HepG2 (cell line): Measurements from ENCODE around the gene TNXB. TPM values are rescaled to one million over a fixed set of nuclear protein-coding genes. Genes with fewer than 3 reads are reported as not detected.

Source experiments
- ATAC-seq: fragments of 200-7000 bp; cut with Tn5 transposase; 3 replicates; pipeline ENCODE4 v1.9.1; 2020; ENCODE audit warnings: mild to moderate bottlenecking, moderate library complexity
- BruUV-seq: library from RNA; stranded (reverse); fragments of 400-500 nt; replicated peaks from 2 replicates; lab custom pipeline; 2021; lab: Mats Ljungman, UMichigan
- CTCF ChIA-PET: fragments of 300-600 bp; formaldehyde crosslinking; extraction: SDS; loops from one replicate; lab custom pipeline; 2021; ENCODE audit warnings: low total read pairs, inconsistent platforms, low intra/inter-chr PET ratio; lab: Yijun Ruan, JAX
- POLR2A ChIA-PET: fragments of 350-600 bp; sonication (Branson Sonifier 250); formaldehyde crosslinking; loops from one replicate; lab custom pipeline; 2020; ENCODE audit warnings: antibody characterized with exemption, inconsistent platforms; lab: Yijun Ruan, JAX
- DNase-seq: peaks from one replicate; pipeline ENCODE4 v3.0.0-alpha.2; 2015; ENCODE audit warnings: low spot score
- FAIRE-seq: peaks from 3 replicates; lab custom pipeline; 2011; peaks lifted over from hg19 to GRCh38; lab: Jason Lieb, UNC
- H2AFZ ChIP-seq: one replicate; pipeline ENCODE4 v1.6.1; 2011; ENCODE audit warnings: low read length, inconsistent platforms
- H3K27ac ChIP-seq: fragments of 300-600 bp; 3 replicates; pipeline ENCODE4 v1.8.0; 2011; ENCODE audit warnings: mixed run types, mild to moderate bottlenecking, mixed read lengths, low read length, inconsistent platforms; ENCODE audit not compliant: insufficient read depth; ENCODE audit errors: extremely low read length
- H3K27me3 ChIP-seq, 2 experiments: fragments of 200-600 bp in 1 of 2; 2 replicates in 1 of 2; 3 replicates in 1 of 2; pipeline versions ENCODE4 v1.6.0 to v1.8.0; 2011; ENCODE audit warnings: low read length in 2 of 2, mild to moderate bottlenecking in 2 of 2, moderate library complexity in 2 of 2, inconsistent platforms in 1 of 2; ENCODE audit not compliant: insufficient read depth in 2 of 2, control insufficient read depth in 1 of 2
- H3K36me3 ChIP-seq, 2 experiments: fragments of 200-600 bp in 1 of 2; replicated peaks in 1 of 2; 2 replicates in 1 of 2; 3 replicates in 1 of 2; pipeline versions ENCODE4 v1.5.1 to v1.8.0; 2011; ENCODE audit warnings: low read length in 2 of 2, inconsistent platforms in 1 of 2; ENCODE audit not compliant: insufficient read depth in 2 of 2, control insufficient read depth in 1 of 2
- H3K4me1 ChIP-seq: 2 replicates; pipeline ENCODE4 v1.5.1; 2012; ENCODE audit warnings: low read length, inconsistent platforms; ENCODE audit not compliant: insufficient read depth
- H3K4me2 ChIP-seq: 2 replicates; pipeline ENCODE4 v1.6.0; 2011; ENCODE audit warnings: low read depth, low read length, inconsistent platforms
- H3K4me3 ChIP-seq, 3 experiments: fragments of 200-600 bp in 1 of 3; sonication (generic), shearing (Covaris generic) in 1 of 3; replicated peaks in 1 of 3; 2 replicates each; pipeline ENCODE4 v1.5.1; 2011 to 2016; ENCODE audit warnings: low read length in 3 of 3, inconsistent platforms in 2 of 3, low read depth in 2 of 3, mild to moderate bottlenecking in 2 of 3, control low read depth in 1 of 3, mixed read lengths in 1 of 3; ENCODE audit not compliant: insufficient read depth in 1 of 3
- H3K79me2 ChIP-seq: one replicate; pipeline ENCODE4 v1.6.1; 2011; ENCODE audit warnings: low read length, inconsistent platforms; ENCODE audit not compliant: insufficient read depth
- H3K9ac ChIP-seq: 2 replicates; pipeline ENCODE4 v1.6.0; 2011; ENCODE audit warnings: mild to moderate bottlenecking, low read depth, low read length, inconsistent platforms; ENCODE audit not compliant: insufficient read depth
- H3K9me3 ChIP-seq: 2 replicates; pipeline ENCODE4 v1.5.1; 2012; ENCODE audit warnings: mild to moderate bottlenecking, low read length
- H4K20me1 ChIP-seq: 2 replicates; pipeline ENCODE4 v1.6.0; 2011; ENCODE audit warnings: inconsistent platforms, mild to moderate bottlenecking, low read length, moderate library complexity; ENCODE audit not compliant: insufficient read depth
- BRCA1 ChIP-seq: sonication (generic); formaldehyde crosslinking; IDR thresholded peaks from 2 replicates; pipeline ENCODE4 v1.4.0; 2020; ENCODE audit warnings: missing genetic modification reagents
- EED ChIP-seq: sonication (generic); formaldehyde crosslinking; IDR thresholded peaks from 2 replicates; pipeline ENCODE4 v1.5.0; 2020; ENCODE audit warnings: mild to moderate bottlenecking, missing genetic modification reagents
- NR1H2 ChIP-seq: sonication (generic); formaldehyde crosslinking; IDR thresholded peaks from 2 replicates; pipeline ENCODE4 v1.8.1; 2022; ENCODE audit warnings: low read depth, missing genetic modification reagents, borderline replicate concordance
- PRDM10 ChIP-seq: sonication (generic); formaldehyde crosslinking; IDR thresholded peaks from 2 replicates; pipeline ENCODE4 v1.4.0; 2020; ENCODE audit warnings: low read depth, missing genetic modification reagents
- PRMT3 ChIP-seq: sonication (generic); formaldehyde crosslinking; IDR thresholded peaks from 2 replicates; pipeline ENCODE4 v1.8.1; 2022; ENCODE audit warnings: low read depth, mild to moderate bottlenecking, moderate library complexity, missing genetic modification reagents, borderline replicate concordance
- ZBTB26 ChIP-seq: IDR thresholded peaks from 2 replicates; pipeline ENCODE4 v1.6.1; 2016; ENCODE audit warnings: missing compliant biosample characterization, missing genetic modification reagents, borderline replicate concordance
- ZNF317 ChIP-seq: sonication (generic); formaldehyde crosslinking; IDR thresholded peaks from 2 replicates; pipeline ENCODE4 v1.5.0; 2020; ENCODE audit warnings: mild to moderate bottlenecking, missing genetic modification reagents
- ZNF431 ChIP-seq: sonication (generic); formaldehyde crosslinking; IDR thresholded peaks from 2 replicates; pipeline ENCODE4 v1.9.0; 2022; ENCODE audit warnings: missing genetic modification reagents, low read depth, mild to moderate bottlenecking, borderline replicate concordance
- ZNF781 ChIP-seq: sonication (generic); formaldehyde crosslinking; IDR thresholded peaks from 2 replicates; pipeline ENCODE4 v1.5.1; 2020; ENCODE audit warnings: borderline replicate concordance, mild to moderate bottlenecking, missing genetic modification reagents; ENCODE audit errors: not compliant biosample characterization
- WGBS: methylation state at CpG from one replicate; pipeline ENCODE4 v1.1.6; 2017; ENCODE audit warnings: low lambda C conversion rate; 5-methylcytosine and 5-hydroxymethylcytosine counted together
- in situ Hi-C: cut with HindIII; loops from 2 replicates; pipeline ENCODE4 v1.10.0; 2017; ENCODE audit warnings: low pct_unique_long_range_greater_than_20kb; ENCODE audit not compliant: extremely low pct_ligation_motif_present
- intact Hi-C: fragments of 100-400 bp; cut with micrococcal nuclease; formaldehyde crosslinking; loops from one replicate; pipeline ENCODE4 v1.10.0; 2022; ENCODE audit not compliant: unreplicated experiment
- polyA plus RNA-seq, 8 experiments: library from polyadenylated mRNA; depleted of rRNA in 3 of 8; stranded (reverse) in 7 of 8; unstranded in 1 of 8; fragments of >200 nt; fragmentation: Illumina TruSeq in 4 of 8; extraction: Trizol in 4 of 8; gene quantifications; 2 replicates each; pipeline versions ENCODE4 v1.2.1 to v1.2.3, GENCODE V29; 2011 to 2016; ENCODE audit warnings: low read depth in 4 of 8, missing spikeins in 1 of 8, mixed read lengths in 1 of 8; ENCODE audit not compliant: insufficient read depth in 1 of 8
- total RNA-seq, 5 experiments: library from RNA; depleted of rRNA; stranded (reverse); fragments of >200 nt; fragmentation: Illumina TruSeq; extraction: Trizol; gene quantifications; 2 replicates each; pipeline ENCODE4 v1.2.3, GENCODE V29; 2016; ENCODE audit warnings: low read depth in 1 of 5
- TF ChIP-seq, protein P1 (sequence below): sonication (generic); formaldehyde crosslinking; IDR thresholded peaks from 2 replicates; pipeline ENCODE4 v1.5.1; 2020; ENCODE audit warnings: missing genetic modification reagents, mild to moderate bottlenecking, borderline replicate concordance
- TF ChIP-seq, protein P2 (sequence below): sonication (generic); formaldehyde crosslinking; IDR thresholded peaks from 2 replicates; pipeline ENCODE4 v1.8.0; 2022; ENCODE audit warnings: mild to moderate bottlenecking, missing genetic modification reagents
- TF ChIP-seq, protein P3 (sequence below): IDR thresholded peaks from 2 replicates; pipeline ENCODE4 v1.6.1; 2016; ENCODE audit warnings: low read depth, borderline replicate concordance

Gene TNXB
- total and polyA plus RNA-seq, 2 of the 13 experiments (the other 11 are each of a cell fraction or from before 2014, with no cell fraction given), result 1.6 to 2.7 TPM

GRCh38 chr6:32154514-32155161 lies 45.5 kb upstream of the TNXB start:
- peak; percentile 86 for DNase-seq
- WGBS, result 5% methylated on average over 30 of the region's 34 CpGs
- H2AFZ ChIP-seq, result peak overlapping the region; percentile 37
- CTCF ChIA-PET, result interaction anchor here (1.0 to 4.3 kb wide), 6 partner anchors 27 to 106 kb away, joined by 4 to 97 read pairs (median 4); partner anchors contain the start of gene ATF6B
- H3K4me2 ChIP-seq, result peak overlapping the region; percentile 94
- ATAC-seq, result peak; percentile 89
- H3K27ac ChIP-seq, result peak overlapping the region; percentile 88
- H3K27me3 ChIP-seq, result no peaks in the 10 kb centered on the region; a peak in 1 of 5 replicates
- POLR2A ChIA-PET, result interaction anchor here (0.9 to 1.3 kb wide), 8 partner anchors 10 to 817 kb away, joined by 3 to 8 read pairs (median 4); partner anchors contain the start of genes AGPAT1, ATF6B, EGFL8 and PBX2
- in situ Hi-C loops (loop anchor here (5.0 kb wide), 1 partner anchor 37 kb away; no protein-coding TSS in a partner anchor), intact Hi-C loops (loop anchor here (1.0 kb wide), 5 partner anchors 24 to 67 kb away; partner anchors contain the start of genes FKBPL and RNF5)
- H3K9ac ChIP-seq, result peak overlapping the region; percentile 91
- H4K20me1 ChIP-seq, result no peaks in the 10 kb centered on the region
- peaks cover 18 to 32% of the 10 kb centered on the region in 2 experiments for H3K36me3 ChIP-seq
- peak overlapping the region; percentile 78 to 91 (median 88) for H3K4me3 ChIP-seq
- peaks cover 17% of the 10 kb centered on the region for H3K79me2 ChIP-seq
- FAIRE-seq, result peak; percentile 59
- no peaks in the 10 kb centered on the region for H3K9me3 ChIP-seq
- H3K4me1 ChIP-seq, result peaks cover 28% of the 10 kb centered on the region
- BruUV-seq, result TSS peak; percentile 75
- TF ChIP-seq ZNF317 (CRISPR knock-in tag) (no peak; the same call in 1 of the 2 replicates), NR1H2 (CRISPR knock-in tag) (no peak), ZNF781 (CRISPR knock-in tag) (peak; percentile 94), EED (CRISPR knock-in tag) (no peak), PRMT3 (CRISPR knock-in tag) (peak; percentile 27; the same call in 1 of the 2 replicates), ZBTB26 (CRISPR knock-in tag) (peak; percentile 31; the same call in 1 of the 2 replicates), BRCA1 (CRISPR knock-in tag) (no peak), ZNF431 (CRISPR knock-in tag) (no peak), PRDM10 (CRISPR knock-in tag) (0 out of 2 replicates have a peak, but pooled peaks have one; percentile 60)
- TF ChIP-seq, protein P1, sequence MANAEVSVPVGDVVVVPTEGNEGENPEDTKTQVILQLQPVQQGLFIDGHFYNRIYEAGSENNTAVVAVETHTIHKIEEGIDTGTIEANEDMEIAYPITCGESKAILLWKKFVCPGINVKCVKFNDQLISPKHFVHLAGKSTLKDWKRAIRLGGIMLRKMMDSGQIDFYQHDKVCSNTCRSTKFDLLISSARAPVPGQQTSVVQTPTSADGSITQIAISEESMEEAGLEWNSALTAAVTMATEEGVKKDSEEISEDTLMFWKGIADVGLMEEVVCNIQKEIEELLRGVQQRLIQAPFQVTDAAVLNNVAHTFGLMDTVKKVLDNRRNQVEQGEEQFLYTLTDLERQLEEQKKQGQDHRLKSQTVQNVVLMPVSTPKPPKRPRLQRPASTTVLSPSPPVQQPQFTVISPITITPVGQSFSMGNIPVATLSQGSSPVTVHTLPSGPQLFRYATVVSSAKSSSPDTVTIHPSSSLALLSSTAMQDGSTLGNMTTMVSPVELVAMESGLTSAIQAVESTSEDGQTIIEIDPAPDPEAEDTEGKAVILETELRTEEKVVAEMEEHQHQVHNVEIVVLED (CRISPR knock-in tag), result peak; percentile 57; the same call in 1 of the 2 replicates
- TF ChIP-seq, protein P2, sequence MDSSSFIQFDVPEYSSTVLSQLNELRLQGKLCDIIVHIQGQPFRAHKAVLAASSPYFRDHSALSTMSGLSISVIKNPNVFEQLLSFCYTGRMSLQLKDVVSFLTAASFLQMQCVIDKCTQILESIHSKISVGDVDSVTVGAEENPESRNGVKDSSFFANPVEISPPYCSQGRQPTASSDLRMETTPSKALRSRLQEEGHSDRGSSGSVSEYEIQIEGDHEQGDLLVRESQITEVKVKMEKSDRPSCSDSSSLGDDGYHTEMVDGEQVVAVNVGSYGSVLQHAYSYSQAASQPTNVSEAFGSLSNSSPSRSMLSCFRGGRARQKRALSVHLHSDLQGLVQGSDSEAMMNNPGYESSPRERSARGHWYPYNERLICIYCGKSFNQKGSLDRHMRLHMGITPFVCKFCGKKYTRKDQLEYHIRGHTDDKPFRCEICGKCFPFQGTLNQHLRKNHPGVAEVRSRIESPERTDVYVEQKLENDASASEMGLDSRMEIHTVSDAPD (CRISPR knock-in tag), result no peak
- TF ChIP-seq, protein P3, sequence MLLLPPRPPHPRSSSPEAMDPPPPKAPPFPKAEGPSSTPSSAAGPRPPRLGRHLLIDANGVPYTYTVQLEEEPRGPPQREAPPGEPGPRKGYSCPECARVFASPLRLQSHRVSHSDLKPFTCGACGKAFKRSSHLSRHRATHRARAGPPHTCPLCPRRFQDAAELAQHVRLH (CRISPR knock-in tag), result peak; percentile 32; the same call in 1 of the 2 replicates
